Fibroblast of skin of right biceps (primary cell): ENCODE results near the gene NUS1.
"Not testable (repeated sequence)": the region's sequence is repeated elsewhere in the genome, so short reads cannot be mapped to it uniquely, and the experiment has no call there.

Source experiments
- DNase-seq: peaks from one replicate; pipeline ENCODE4 v3.0.0-alpha.2; 2013

The NUS1 gene

DNA sequence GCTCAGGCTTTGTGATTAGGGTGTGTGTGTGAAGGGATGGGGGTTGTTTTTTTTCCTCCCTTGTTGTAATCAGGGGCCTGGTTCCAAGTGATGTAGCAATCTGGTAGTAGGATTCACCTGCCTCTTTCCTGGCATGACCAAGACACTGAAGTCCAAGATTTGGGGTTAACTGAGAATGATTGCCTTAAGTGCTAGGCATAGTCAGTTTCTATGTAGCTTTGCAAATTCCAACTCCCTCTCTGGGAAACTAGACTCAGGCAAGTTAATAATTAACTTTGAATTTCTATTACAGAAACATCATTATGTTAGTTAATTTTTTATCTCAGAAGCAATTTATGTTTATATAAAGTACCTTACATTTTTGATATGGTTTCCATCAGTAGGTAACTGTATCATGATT, 43.6 kb downstream of the NUS1 start:
- no peak for DNase-seq

DNA sequence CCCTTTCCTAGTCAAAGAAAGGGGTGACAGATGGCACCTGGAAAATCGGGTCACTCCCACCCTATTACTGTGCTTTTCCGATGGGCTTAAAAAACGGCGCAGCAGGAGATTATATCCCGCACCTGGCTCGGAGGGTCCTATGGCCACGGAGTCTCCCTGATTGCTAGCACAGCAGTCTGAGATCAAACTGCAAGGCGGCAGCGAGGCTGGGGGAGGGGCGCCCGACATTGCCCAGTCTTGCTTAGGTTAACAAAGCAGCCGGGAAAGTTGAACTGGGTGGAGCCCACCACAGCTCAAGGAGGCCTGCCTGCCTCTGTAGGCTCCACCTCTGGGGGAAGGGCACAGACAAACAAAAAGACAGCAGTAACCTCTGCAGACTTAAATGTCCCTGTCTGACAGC, 46.3 kb downstream of the NUS1 start:
- not testable (repeated sequence) for DNase-seq

DNA sequence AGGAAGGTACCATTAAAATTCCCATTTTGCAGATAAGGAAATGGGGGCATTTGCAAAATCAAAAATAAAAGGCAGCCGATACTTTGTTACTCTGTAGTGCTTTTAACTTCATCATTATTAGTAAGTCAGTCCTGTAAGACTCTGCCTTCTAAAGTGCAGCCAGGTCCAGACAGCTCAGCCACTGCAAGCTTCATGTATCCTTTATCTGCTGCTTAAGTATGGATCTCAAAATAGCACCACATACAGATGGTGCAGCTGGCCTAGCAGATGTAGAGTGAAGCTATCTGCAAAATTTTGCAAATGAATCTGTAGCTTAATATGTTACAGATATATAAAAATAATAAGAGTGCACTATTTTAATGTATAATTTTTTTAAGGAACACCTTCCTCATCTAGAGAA, 53.4 kb downstream of the NUS1 start:
- no peak for DNase-seq

DNA sequence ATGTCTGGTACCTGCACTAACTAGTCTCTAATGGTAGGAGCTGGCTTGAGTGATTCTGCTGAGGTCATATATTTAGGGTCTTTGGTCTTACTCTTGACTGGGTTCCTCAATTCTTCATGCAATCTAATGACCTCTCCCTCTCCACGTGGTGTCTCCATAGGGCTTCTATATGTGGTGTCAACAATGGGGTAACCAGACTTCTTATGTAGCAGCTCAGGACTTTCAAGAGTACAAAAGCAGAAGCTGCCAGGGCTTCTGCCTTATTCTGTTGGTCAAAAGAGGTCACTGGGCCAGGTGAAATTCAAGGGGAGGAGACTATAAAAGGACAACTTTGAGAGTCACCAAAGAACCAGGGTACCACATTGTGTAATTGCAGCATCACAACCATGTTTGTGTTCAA, 54.3 kb downstream of the NUS1 start:
- no peak for DNase-seq

DNA sequence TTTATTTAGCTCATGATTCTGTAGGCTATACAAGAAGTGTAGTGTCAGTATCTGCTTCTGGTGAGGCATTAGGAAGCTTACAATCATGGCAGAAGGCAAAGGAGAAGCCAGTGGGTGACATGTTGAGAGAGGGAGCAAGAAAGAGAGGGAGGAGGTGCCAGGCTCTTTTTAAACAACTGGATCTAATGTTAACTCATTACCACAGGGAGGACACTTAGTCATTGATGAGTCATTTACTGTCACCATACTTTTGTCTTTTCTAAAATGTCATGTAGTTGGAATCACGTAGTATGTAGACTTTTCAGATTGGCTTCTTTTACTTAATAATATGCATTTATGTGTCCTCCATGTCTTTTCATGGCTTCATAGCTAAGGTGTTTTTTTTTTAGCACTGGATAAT, 58.1 kb downstream of the NUS1 start:
- no peak for DNase-seq

DNA sequence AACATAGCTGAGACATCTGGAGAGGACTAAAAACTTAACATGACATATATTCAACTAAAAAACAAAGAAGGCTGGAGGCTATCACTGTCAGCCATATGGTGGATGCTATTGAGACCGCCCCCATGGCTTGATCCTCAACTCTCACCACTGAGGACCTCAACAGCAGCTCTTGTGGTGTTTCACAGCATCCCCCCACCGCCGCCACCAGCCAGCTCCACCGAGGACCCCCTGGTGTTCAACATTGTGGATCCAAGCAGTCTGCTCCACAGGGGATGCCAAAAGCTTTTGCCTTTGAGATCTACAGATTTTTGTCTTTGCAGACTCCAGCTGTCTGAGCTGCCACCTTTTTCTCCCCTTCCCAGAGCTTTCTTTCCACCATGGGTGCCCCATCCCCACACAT, 64.6 kb downstream of the NUS1 start:
- DNase-seq: no peak

DNA sequence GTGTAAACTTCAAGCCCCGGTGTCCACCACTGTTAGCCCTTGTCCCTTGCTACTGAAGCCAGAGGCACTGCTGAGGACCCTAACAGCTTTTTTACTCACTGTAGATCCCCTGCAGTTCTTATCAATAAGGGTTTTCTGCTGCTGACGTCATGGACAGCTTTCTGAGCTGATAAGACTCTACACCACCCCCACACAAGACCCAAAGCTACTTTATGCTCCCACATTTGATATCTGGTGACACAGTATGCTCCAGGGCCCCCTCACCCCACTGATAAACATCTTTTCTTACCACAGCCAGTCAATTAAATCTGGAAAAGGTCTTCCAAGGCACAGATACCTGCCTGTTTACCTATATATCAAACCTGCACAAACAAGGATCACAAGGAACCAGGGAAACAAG, 65.3 kb downstream of the NUS1 start:
- DNase-seq: no peak

DNA sequence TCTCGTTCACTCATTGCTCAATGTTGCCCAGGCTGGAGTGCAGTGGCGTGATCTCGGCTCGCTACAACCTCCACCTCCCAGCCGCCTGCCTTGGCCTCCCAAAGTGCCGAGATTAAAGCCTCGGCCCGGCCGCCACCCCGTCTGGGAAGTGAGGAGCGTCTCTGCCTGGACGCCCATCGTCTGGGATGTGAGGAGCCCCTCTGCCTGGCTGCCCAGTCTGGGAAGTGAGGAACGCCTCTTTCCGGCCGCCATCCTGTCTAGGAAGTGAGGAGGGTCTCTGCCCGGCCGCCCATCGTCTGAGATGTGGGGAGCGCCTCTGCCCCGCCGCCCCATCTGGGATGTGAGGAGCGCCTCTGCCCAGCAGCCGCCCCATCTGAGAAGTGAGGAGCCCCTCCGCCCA, 75.4 kb downstream of the NUS1 start:
- DNase-seq: not testable (repeated sequence)
